Measurements from ENCODE around the gene PINLYP.

GRCh38 chr19:43553656-43554055 lies 21.9 kb upstream of the PINLYP start:
- TF ChIP-seq CTCF (optimal IDR thresholded peaks at IDR 0.05 in 1 of 3, IDR thresholded peaks at IDR 0.05 in 1 of 3, conservative IDR thresholded peaks at IDR 0.05 in 1 of 3; ENCODE audit: extremely low read depth in 1 of 3, insufficient read depth in 2 of 3, low read length in 3 of 3) (no peak), EZH2 (IDR thresholded peaks at IDR 0.05; ENCODE audit: low read length) (no peak)

Measured in keratinocyte (primary cell).